IMR-90 (cell line): ENCODE results near the gene RPL26. TPM values are rescaled to one million over a fixed set of nuclear protein-coding genes. Genes with fewer than 3 reads are reported as not detected.

Experiments
- ATAC-seq: fragments of 200-7000 bp; cut with Tn5 transposase; 2 replicates; pipeline ENCODE4 v1.9.1; 2020; ENCODE audit warnings: low read depth, mild to moderate bottlenecking, moderate library complexity
- BruUV-seq: library from RNA; stranded (reverse); fragments of 400-500 nt; replicated peaks from 2 replicates; lab custom pipeline; 2021; lab: Mats Ljungman, UMichigan
- CTCF ChIA-PET: fragments of 300-600 bp; formaldehyde crosslinking; extraction: SDS; loops from one replicate; lab custom pipeline; 2021; ENCODE audit warnings: antibody characterized with exemption; lab: Yijun Ruan, JAX
- POLR2A ChIA-PET: fragments of 300-600 bp; sonication (Branson Sonifier 250); formaldehyde crosslinking; loops from one replicate; lab custom pipeline; 2022; ENCODE audit warnings: antibody characterized with exemption; ENCODE audit not compliant: unreplicated experiment; lab: Charles Lee
- DNase-seq: peaks from one replicate; pipeline ENCODE4 v3.0.0; 2013
- H2AFZ ChIP-seq: replicated peaks from 2 replicates; pipeline ENCODE3; 2013; ENCODE audit warnings: low read length, mild to moderate bottlenecking; ENCODE audit not compliant: poor library complexity
- H2AK5ac ChIP-seq: 2 replicates; pipeline ENCODE4 v1.6.1; 2013; ENCODE audit warnings: low read depth, low read length, inconsistent platforms
- H2AK9ac ChIP-seq: replicated peaks from 2 replicates; pipeline ENCODE3; 2013; ENCODE audit warnings: mild to moderate bottlenecking, low read depth, low read length, moderate library complexity; ENCODE audit not compliant: poor library complexity
- H2BK120ac ChIP-seq: 2 replicates; pipeline ENCODE4 v1.6.1; 2013; ENCODE audit warnings: low read depth, low read length, inconsistent platforms
- H2BK15ac ChIP-seq: 3 replicates; pipeline ENCODE4 v1.6.1; 2013; ENCODE audit warnings: low read depth, low read length, inconsistent platforms
- H2BK20ac ChIP-seq: 2 replicates; pipeline ENCODE4 v1.6.1; 2013; ENCODE audit warnings: low read depth, mild to moderate bottlenecking, inconsistent platforms, low read length, moderate library complexity
- H2BK5ac ChIP-seq: 2 replicates; pipeline ENCODE4 v1.6.1; 2013; ENCODE audit warnings: mild to moderate bottlenecking, low read depth, low read length, inconsistent platforms; ENCODE audit not compliant: poor library complexity, severe bottlenecking
- H3K14ac ChIP-seq: replicated peaks from 2 replicates; pipeline ENCODE4 v1.6.1; 2013; ENCODE audit warnings: low read depth, low read length, inconsistent platforms
- H3K18ac ChIP-seq: 2 replicates; pipeline ENCODE4 v1.6.1; 2013; ENCODE audit warnings: low read depth, low read length, control low read depth
- H3K23ac ChIP-seq: 2 replicates; pipeline ENCODE4 v1.6.1; 2013; ENCODE audit warnings: low read depth, low read length, inconsistent platforms
- H3K27ac ChIP-seq: 2 replicates; pipeline ENCODE4 v1.5.1; 2013; ENCODE audit warnings: mild to moderate bottlenecking, control low read depth, low read length; ENCODE audit not compliant: insufficient read depth
- H3K27me3 ChIP-seq: 2 replicates; pipeline ENCODE4 v1.6.1; 2013; ENCODE audit warnings: low read length; ENCODE audit not compliant: control insufficient read depth, insufficient read depth
- H3K36me3 ChIP-seq: 2 replicates; pipeline ENCODE4 v1.6.1; 2013; ENCODE audit warnings: low read length, mixed read lengths; ENCODE audit not compliant: control insufficient read depth, insufficient read depth
- H3K4ac ChIP-seq: 2 replicates; pipeline ENCODE4 v1.6.1; 2013; ENCODE audit warnings: low read depth, low read length, inconsistent platforms
- H3K4me1 ChIP-seq: 2 replicates; pipeline ENCODE4 v1.6.1; 2013; ENCODE audit warnings: low read length, mixed read lengths; ENCODE audit not compliant: control insufficient read depth, insufficient read depth
- H3K4me2 ChIP-seq: 2 replicates; pipeline ENCODE4 v1.6.1; 2013; ENCODE audit warnings: low read depth, mild to moderate bottlenecking, control low read depth, low read length, moderate library complexity
- H3K4me3 ChIP-seq: 2 replicates; pipeline ENCODE4 v1.5.1; 2013; ENCODE audit warnings: low read depth, mild to moderate bottlenecking, control low read depth, low read length, moderate library complexity; ENCODE audit not compliant: insufficient read depth
- H3K56ac ChIP-seq: 2 replicates; pipeline ENCODE4 v1.6.1; 2013; ENCODE audit warnings: low read length, inconsistent platforms; ENCODE audit not compliant: insufficient read depth; ENCODE audit errors: extremely low read depth
- H3K79me1 ChIP-seq, 2 experiments: 2 replicates each; pipeline ENCODE4 v1.6.1; 2013; ENCODE audit warnings: low read length in 2 of 2, inconsistent platforms in 1 of 2, low read depth in 1 of 2
- H3K9ac ChIP-seq: 2 replicates; pipeline ENCODE4 v1.6.1; 2013; ENCODE audit warnings: low read depth, low read length, control low read depth
- H3K9me1 ChIP-seq: 2 replicates; pipeline ENCODE4 v1.6.1; 2013; ENCODE audit warnings: low read length, inconsistent platforms; ENCODE audit not compliant: insufficient read depth
- H3K9me3 ChIP-seq: 2 replicates; pipeline ENCODE4 v1.6.1; 2013; ENCODE audit warnings: low read length; ENCODE audit not compliant: control insufficient read depth, insufficient read depth
- H4K20me1 ChIP-seq: 2 replicates; pipeline ENCODE4 v1.6.1; 2013; ENCODE audit warnings: low read length, inconsistent platforms; ENCODE audit not compliant: insufficient read depth
- H4K5ac ChIP-seq: 2 replicates; pipeline ENCODE4 v1.6.1; 2013; ENCODE audit warnings: mild to moderate bottlenecking, low read depth, low read length, control low read depth
- H4K8ac ChIP-seq, 2 experiments: 2 replicates each; pipeline ENCODE4 v1.6.1; 2013; ENCODE audit warnings: low read depth in 2 of 2, low read length in 2 of 2, control low read depth in 1 of 2, inconsistent platforms in 1 of 2
- H4K91ac ChIP-seq: 2 replicates; pipeline ENCODE4 v1.6.1; 2013; ENCODE audit warnings: low read depth, low read length, inconsistent platforms; ENCODE audit not compliant: insufficient read depth
- BHLHE40 ChIP-seq: fragments of 150-350 bp; IDR thresholded peaks from 2 replicates; pipeline ENCODE4 v1.6.1; 2016; ENCODE audit warnings: mild to moderate bottlenecking, low read depth, low read length
- CEBPB ChIP-seq: IDR thresholded peaks from 2 replicates; pipeline ENCODE4 v1.6.1; 2012; ENCODE audit warnings: low read depth, low read length, improper control_type of control experiment
- CHD1 ChIP-seq: IDR thresholded peaks from 2 replicates; pipeline ENCODE4 v1.6.1; 2012; ENCODE audit warnings: low read depth, low read length, improper control_type of control experiment
- CTCF ChIP-seq: conservative IDR thresholded peaks from 2 replicates; pipeline ENCODE4 v1.5.1; 2012; ENCODE audit warnings: mild to moderate bottlenecking, low read depth, low read length, improper control_type of control experiment
- ELK1 ChIP-seq: fragments of 150-350 bp; IDR thresholded peaks from 2 replicates; pipeline ENCODE4 v1.6.1; 2016; ENCODE audit warnings: low read depth, mild to moderate bottlenecking, low read length, moderate library complexity, borderline replicate concordance
- FOS ChIP-seq: fragments of 150-350 bp; IDR thresholded peaks from 2 replicates; pipeline ENCODE4 v1.6.1; 2016; ENCODE audit warnings: low read depth, low read length
- MAFK ChIP-seq: IDR thresholded peaks from 2 replicates; pipeline ENCODE4 v1.6.1; 2012; ENCODE audit warnings: low read depth, low read length, improper control_type of control experiment
- MAZ ChIP-seq: IDR thresholded peaks from 2 replicates; pipeline ENCODE4 v1.6.1; 2012; ENCODE audit warnings: low read depth, mild to moderate bottlenecking, low read length, improper control_type of control experiment, moderate library complexity, borderline replicate concordance
- MXI1 ChIP-seq: IDR thresholded peaks from 2 replicates; pipeline ENCODE4 v1.6.1; 2012; ENCODE audit warnings: low read depth, mild to moderate bottlenecking, low read length, moderate library complexity, borderline replicate concordance
- NFE2L2 ChIP-seq: fragments of 150-350 bp; IDR thresholded peaks from 2 replicates; pipeline ENCODE4 v1.6.1; 2016; ENCODE audit warnings: low read depth, mild to moderate bottlenecking, low read length
- POLR2A ChIP-seq: IDR thresholded peaks from 2 replicates; pipeline ENCODE4 v1.6.1; 2012; ENCODE audit warnings: mild to moderate bottlenecking, low read depth, low read length
- RAD21 ChIP-seq: IDR thresholded peaks from 2 replicates; pipeline ENCODE4 v1.6.1; 2012; ENCODE audit warnings: low read length, improper control_type of control experiment
- RCOR1 ChIP-seq: IDR thresholded peaks from 2 replicates; pipeline ENCODE4 v1.6.1; 2012; ENCODE audit warnings: mild to moderate bottlenecking, low read length, improper control_type of control experiment; ENCODE audit not compliant: insufficient replicate concordance
- RFX5 ChIP-seq: IDR thresholded peaks from 2 replicates; pipeline ENCODE4 v1.8.0; 2012; ENCODE audit warnings: low read depth, mild to moderate bottlenecking, low read length, moderate library complexity
- SMC3 ChIP-seq: fragments of 150-350 bp; IDR thresholded peaks from 2 replicates; pipeline ENCODE4 v1.6.1; 2016; ENCODE audit warnings: low read depth, mild to moderate bottlenecking, antibody characterized with exemption, low read length, moderate library complexity
- USF2 ChIP-seq: fragments of 150-350 bp; IDR thresholded peaks from 2 replicates; pipeline ENCODE4 v1.6.1; 2017; ENCODE audit warnings: mild to moderate bottlenecking, antibody characterized with exemption, low read length, low read depth
- WGBS, 2 experiments: methylation state at CpG; one replicate each; pipeline versions ENCODE4 v1.1.5 to v1.1.7; 2013; ENCODE audit warnings: missing lambda C conversion rate in 2 of 2; ENCODE audit not compliant: insufficient read length in 1 of 2; ENCODE audit errors: extremely low coverage in 2 of 2; 5-methylcytosine and 5-hydroxymethylcytosine counted together
- dilution Hi-C: fragments of 300-500 bp; cut with HindIII; formaldehyde crosslinking; loops from one replicate; pipeline ENCODE4 v1.14.3; 2018; ENCODE audit warnings: low sequenced_read_pairs; ENCODE audit not compliant: unreplicated experiment
- in situ Hi-C: fragments of 300-500 bp; cut with MboI; formaldehyde crosslinking; loops from 3 replicates; pipeline ENCODE4 v1.14.3; 2019; ENCODE audit warnings: low sequenced_read_pairs, inconsistent platforms, mixed read lengths
- intact Hi-C: fragments of 100-400 bp; cut with micrococcal nuclease; formaldehyde crosslinking; loops from 2 replicates; pipeline ENCODE4 v1.10.0; 2022
- polyA plus RNA-seq, 3 experiments: library from polyadenylated mRNA; depleted of rRNA; stranded (reverse); fragments of >200 nt; gene quantifications; 2 replicates each; pipeline ENCODE4 v1.2.3, GENCODE V29; 2012; ENCODE audit warnings: low replicate concordance in 1 of 3
- total RNA-seq: library from RNA; depleted of rRNA; stranded (reverse); fragments of >200 nt; gene quantifications from 2 replicates; pipeline ENCODE4 v1.2.3, GENCODE V29; 2012

The RPL26 gene
- total and polyA plus RNA-seq, 2 of the 4 experiments (the other 2 are of a cell fraction) = 4,763 to 5,013 TPM

- Histone ChIP-seq H3K4ac (no peak overlapping the region), H3K9ac (no peak overlapping the region), H2AK9ac (no peak overlapping the region), H4K91ac (no peak overlapping the region), H3K27ac (no peak overlapping the region), H2AFZ (no peak overlapping the region), H3K27me3 (peaks cover 9% of the 10 kb centered on the region), H3K4me2 (no peak overlapping the region), H2BK5ac (no peak overlapping the region), H3K79me1 (no peaks in the 10 kb centered on the region), H4K5ac (no peak overlapping the region), H3K23ac (no peak overlapping the region), H4K20me1 (no peaks in the 10 kb centered on the region), H2BK120ac (no peak overlapping the region), H3K36me3 (no peaks in the 10 kb centered on the region), H2BK15ac (no peak overlapping the region), H4K8ac (no peak overlapping the region), H2AK5ac (no peak overlapping the region), H3K18ac (no peak overlapping the region), H3K9me3 (no peaks in the 10 kb centered on the region), H3K4me3 (no peak overlapping the region), H2BK20ac (no peak overlapping the region), H3K4me1 (no peaks in the 10 kb centered on the region), H3K9me1 (peaks cover 3% of the 10 kb centered on the region; the same call in 1 of the 2 replicates), H3K56ac (no peak overlapping the region), H3K14ac (no peak overlapping the region)
- intact Hi-C loops (no loop called here), in situ Hi-C loops (no loop called here), dilution Hi-C loops (no loop called here)
- ATAC-seq (no peak), DNase-seq (no peak)
- POLR2A ChIA-PET = no interaction called here
- CTCF ChIA-PET = interaction anchor here (0.7 to 1.0 kb wide), 2 partner anchors 11 to 12 kb away, joined by 3 read pairs; no protein-coding TSS in a partner anchor
- no TSS peak for BruUV-seq
- WGBS, 2 experiments = no CpG with 5 or more reads among the region's 6 CpGs
- TF ChIP-seq SMC3 (no peak), USF2 (no peak), BHLHE40 (no peak), RCOR1 (no peak), FOS (no peak), RFX5 (no peak), MAZ (no peak), CHD1 (no peak), MXI1 (no peak), CEBPB (no peak), MAFK (no peak), CTCF (no peak), RAD21 (no peak), NFE2L2 (no peak), POLR2A (no peak), ELK1 (no peak)
Measured at GRCh38 chr17:8426094-8426720, 43.2 kb upstream of the RPL26 start.
